ENCODE measurements around the gene PRSS53. TPM values are rescaled to one million over a fixed set of nuclear protein-coding genes. Genes with fewer than 3 reads are reported as not detected.
A peak's percentile ranks its signal among the peaks of the same experiment; 100 is the strongest.

PRSS53 gene
- total and polyA plus RNA-seq, 7 donors = 1.1 to 9.1 (median 2.6) TPM; not detected in 2

- H3K36me3 ChIP-seq = peaks cover 19 to 64% (median 33%) of the 10 kb centered on the region in 4 donors
Observed at GRCh38 chr16:31036691-31037090, 52.1 kb downstream of the PRSS53 start.

GRCh38 chr16:31033709-31034492 lies 54.8 kb downstream of the PRSS53 start:
- peak overlapping the region; percentile 79 to 98 (median 96) for H3K4me3 ChIP-seq
- H3K27me3 ChIP-seq = no peaks in the 10 kb centered on the region
- intact Hi-C loops (cut with DNase I) = loop anchor here (1.0 to 2.0 kb wide), 2 partner anchors 40 to 109 kb away; partner anchors contain the start of genes ZNF646 and ZNF668
- WGBS, 2 donors = 1% methylated on average over 47 of the region's 47 CpGs
- H3K27ac ChIP-seq = peak overlapping the region; percentile 87 to 98 (median 94)
- H3K4me1 ChIP-seq = peaks cover 0 to 29% (median 18%) of the 10 kb centered on the region in 4 donors
- peaks cover 8 to 39% (median 18%) of the 10 kb centered on the region in 4 donors for H3K36me3 ChIP-seq
- H3K9me3 ChIP-seq = no peaks in the 10 kb centered on the region
- peak; percentile 96 for DNase-seq
- TF ChIP-seq EP300 (IDR thresholded peaks at IDR 0.05) (no peak), POLR2A (IDR thresholded peaks at IDR 0.05) (peak in 1 of 2 donors; percentile 45), POLR2AphosphoS5 (IDR thresholded peaks at IDR 0.05) (peak; percentile 59 to 90 (median 75)), CTCF (IDR thresholded peaks at IDR 0.05) (no peak)

More at GRCh38 chr16:31036691-31037090, 52.1 kb downstream of the PRSS53 start:
- no peaks in the 10 kb centered on the region for H3K9me3 ChIP-seq
- 52 to 67% methylated on average over 2 of the region's 2 CpGs for WGBS, 2 donors
- TF ChIP-seq EP300 (IDR thresholded peaks at IDR 0.05) (no peak), POLR2AphosphoS5 (IDR thresholded peaks at IDR 0.05) (no peak), CTCF (IDR thresholded peaks at IDR 0.05) (no peak), POLR2A (IDR thresholded peaks at IDR 0.05) (no peak)
- no peak overlapping the region for H3K4me3 ChIP-seq
- intact Hi-C loops (cut with DNase I) = no loop called here
- H3K27me3 ChIP-seq = no peaks in the 10 kb centered on the region
- DNase-seq = no peak
- peaks cover 0 to 29% (median 18%) of the 10 kb centered on the region in 4 donors for H3K4me1 ChIP-seq
- H3K27ac ChIP-seq = no peak overlapping the region

Other genes starting within 250 kb of the PRSS53 start
- 10 to 100 TPM; 45.7 to 63.1 (median 55.2) TPM for gene BCL7C, start 194.9 kb downstream of the PRSS53 start, total RNA-seq
- 10 to 100 TPM; 27.9 to 42.0 (median 30.7) TPM for gene BCL7C, start 194.9 kb downstream of the PRSS53 start, polyA plus RNA-seq
- 1 to 10 TPM; 2.3 to 6.9 (median 4.9) TPM for gene CTF1, start 192.3 kb downstream of the PRSS53 start, total RNA-seq
- gene CTF1, start 192.3 kb downstream of the PRSS53 start, polyA plus RNA-seq = 1 to 10 TPM in 2 of 3 donors, under 1 TPM in 1; 0.46 to 3.6 (median 1.5) TPM
- 10 to 100 TPM in 3 of 4 donors, 1 to 10 TPM in 1; 7.9 to 18.3 (median 13.0) TPM for gene FBXL19, start 165.4 kb downstream of the PRSS53 start, total RNA-seq
- gene FBXL19, start 165.4 kb downstream of the PRSS53 start, polyA plus RNA-seq = 10 to 100 TPM in 1 of 3 donors, 1 to 10 TPM in 2; 3.0 to 32.7 (median 8.3) TPM
- 10 to 100 TPM; 33.3 to 43.3 (median 40.5) TPM for gene ORAI3, start 139.9 kb downstream of the PRSS53 start, total RNA-seq
- gene ORAI3, start 139.9 kb downstream of the PRSS53 start, polyA plus RNA-seq = 10 to 100 TPM in 2 of 3 donors, 1 to 10 TPM in 1; 8.6 to 16.1 (median 15.6) TPM
- gene SETD1A, start 131.2 kb downstream of the PRSS53 start, total RNA-seq = 10 to 100 TPM in 1 of 4 donors, 1 to 10 TPM in 3; 5.0 to 16.0 (median 7.1) TPM
- 10 to 100 TPM in 1 of 3 donors, 1 to 10 TPM in 2; 2.4 to 13.1 (median 3.2) TPM for gene SETD1A, start 131.2 kb downstream of the PRSS53 start, polyA plus RNA-seq
- gene HSD3B7, start 103.7 kb downstream of the PRSS53 start, total RNA-seq = 10 to 100 TPM; 14.6 to 16.1 (median 15.5) TPM
- gene HSD3B7, start 103.7 kb downstream of the PRSS53 start, polyA plus RNA-seq = 10 to 100 TPM in 2 of 3 donors, 1 to 10 TPM in 1; 9.0 to 36.1 (median 13.6) TPM
- gene STX1B, start 78.3 kb downstream of the PRSS53 start, total RNA-seq = 1 to 10 TPM in 2 of 4 donors, under 1 TPM in 2; 0.71 to 4.4 (median 2.3) TPM
- gene STX1B, start 78.3 kb downstream of the PRSS53 start, polyA plus RNA-seq = 1 to 10 TPM in 1 of 3 donors, under 1 TPM in 1, not detected in 1; 0.60 to 1.2 TPM
- gene STX4, start 55.4 kb downstream of the PRSS53 start, total RNA-seq = 10 to 100 TPM; 23.9 to 56.5 (median 37.4) TPM
- 10 to 100 TPM; 47.2 to 76.3 (median 55.3) TPM for gene STX4, start 55.4 kb downstream of the PRSS53 start, polyA plus RNA-seq
- 10 to 100 TPM in 1 of 4 donors, 1 to 10 TPM in 3; 5.2 to 12.5 (median 7.7) TPM for gene ZNF668, start 14.7 kb downstream of the PRSS53 start, total RNA-seq
- gene ZNF668, start 14.7 kb downstream of the PRSS53 start, polyA plus RNA-seq = 10 to 100 TPM in 1 of 3 donors, 1 to 10 TPM in 2; 4.8 to 11.7 (median 4.9) TPM
- gene ZNF646, start 14.5 kb downstream of the PRSS53 start, total RNA-seq = 10 to 100 TPM in 1 of 4 donors, 1 to 10 TPM in 3; 8.3 to 12.2 (median 8.8) TPM
- 10 to 100 TPM in 1 of 3 donors, 1 to 10 TPM in 2; 1.8 to 15.0 (median 4.9) TPM for gene ZNF646, start 14.5 kb downstream of the PRSS53 start, polyA plus RNA-seq
- 100 to 1,000 TPM; 107 to 165 (median 116) TPM for gene VKORC1, start 5.9 kb upstream of the PRSS53 start, total RNA-seq
- gene VKORC1, start 5.9 kb upstream of the PRSS53 start, polyA plus RNA-seq = 10 to 100 TPM; 30.5 to 66.5 (median 45.6) TPM
- 10 to 100 TPM; 29.5 to 42.7 (median 33.7) TPM for gene BCKDK, start 19.4 kb upstream of the PRSS53 start, total RNA-seq
- gene BCKDK, start 19.4 kb upstream of the PRSS53 start, polyA plus RNA-seq = 10 to 100 TPM; 21.6 to 33.2 (median 32.1) TPM
- 10 to 100 TPM; 57.1 to 65.7 (median 62.5) TPM for gene KAT8, start 28.7 kb upstream of the PRSS53 start, total RNA-seq
- 10 to 100 TPM; 31.2 to 54.0 (median 38.8) TPM for gene KAT8, start 28.7 kb upstream of the PRSS53 start, polyA plus RNA-seq
- gene PRSS8, start 46.8 kb upstream of the PRSS53 start, total RNA-seq = 1 to 10 TPM in 2 of 4 donors, under 1 TPM in 1, not detected in 1; 0.16 to 3.2 (median 1.1) TPM
- 100 to 1,000 TPM in 1 of 3 donors, 10 to 100 TPM in 2; 54.7 to 342 (median 84.4) TPM for gene PRSS8, start 46.8 kb upstream of the PRSS53 start, polyA plus RNA-seq
- 1 to 10 TPM in 3 of 4 donors, under 1 TPM in 1; 0.83 to 7.3 (median 3.7) TPM for gene PRSS36, start 61.1 kb upstream of the PRSS53 start, total RNA-seq
- gene PRSS36, start 61.1 kb upstream of the PRSS53 start, polyA plus RNA-seq = 10 to 100 TPM in 1 of 3 donors, 1 to 10 TPM in 2; 4.7 to 10.2 (median 7.6) TPM
- gene FUS, start 91.2 kb upstream of the PRSS53 start, total RNA-seq = 10 to 100 TPM; 44.1 to 63.9 (median 60.4) TPM
- gene FUS, start 91.2 kb upstream of the PRSS53 start, polyA plus RNA-seq = 100 to 1,000 TPM in 1 of 3 donors, 10 to 100 TPM in 2; 79.9 to 262 (median 98.3) TPM
- 10 to 100 TPM; 21.0 to 24.6 (median 23.5) TPM for gene PYCARD, start 113.8 kb upstream of the PRSS53 start, total RNA-seq
- 100 to 1,000 TPM in 2 of 3 donors, 10 to 100 TPM in 1; 93.1 to 120 (median 107) TPM for gene PYCARD, start 113.8 kb upstream of the PRSS53 start, polyA plus RNA-seq
- under 1 TPM in 3 of 4 donors, not detected in 1; under 0.01 to 0.27 (median under 0.01) TPM for gene TRIM72, start 125.2 kb upstream of the PRSS53 start, total RNA-seq
- under 1 TPM; under 0.01 to 0.07 (median under 0.01) TPM for gene TRIM72, start 125.2 kb upstream of the PRSS53 start, polyA plus RNA-seq
- gene PYDC1, start 128.2 kb upstream of the PRSS53 start, total RNA-seq = not detected
- under 1 TPM in 1 of 3 donors, not detected in 2; 0.16 TPM for gene PYDC1, start 128.2 kb upstream of the PRSS53 start, polyA plus RNA-seq
- gene ITGAM, start 171.0 kb upstream of the PRSS53 start, total RNA-seq = 10 to 100 TPM in 3 of 4 donors, 1 to 10 TPM in 1; 6.4 to 15.1 (median 12.0) TPM
- 1 to 10 TPM; 1.2 to 6.1 (median 1.8) TPM for gene ITGAM, start 171.0 kb upstream of the PRSS53 start, polyA plus RNA-seq

Measured in sigmoid colon (tissue), 7 donors.